T follicular helper cell (primary cell): Measurements from ENCODE around the gene MCU.
"Not testable (repeated sequence)": the region's sequence is repeated elsewhere in the genome, so short reads cannot be mapped to it uniquely, and the experiment has no call there.

Experiments used
- DNase-seq: peaks from one replicate; pipeline ENCODE4 v3.0.0-alpha.2; 2020; ENCODE audit warnings: low read depth
- total RNA-seq, 2 experiments: gene quantifications; one replicate each; lab custom pipeline; 2026; lab: John Stamatoyannopoulos, UW

MCU gene, protein sequence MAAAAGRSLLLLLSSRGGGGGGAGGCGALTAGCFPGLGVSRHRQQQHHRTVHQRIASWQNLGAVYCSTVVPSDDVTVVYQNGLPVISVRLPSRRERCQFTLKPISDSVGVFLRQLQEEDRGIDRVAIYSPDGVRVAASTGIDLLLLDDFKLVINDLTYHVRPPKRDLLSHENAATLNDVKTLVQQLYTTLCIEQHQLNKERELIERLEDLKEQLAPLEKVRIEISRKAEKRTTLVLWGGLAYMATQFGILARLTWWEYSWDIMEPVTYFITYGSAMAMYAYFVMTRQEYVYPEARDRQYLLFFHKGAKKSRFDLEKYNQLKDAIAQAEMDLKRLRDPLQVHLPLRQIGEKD
- 14.0 to 17.9 reads per million in 2 experiments for total RNA-seq

DNA sequence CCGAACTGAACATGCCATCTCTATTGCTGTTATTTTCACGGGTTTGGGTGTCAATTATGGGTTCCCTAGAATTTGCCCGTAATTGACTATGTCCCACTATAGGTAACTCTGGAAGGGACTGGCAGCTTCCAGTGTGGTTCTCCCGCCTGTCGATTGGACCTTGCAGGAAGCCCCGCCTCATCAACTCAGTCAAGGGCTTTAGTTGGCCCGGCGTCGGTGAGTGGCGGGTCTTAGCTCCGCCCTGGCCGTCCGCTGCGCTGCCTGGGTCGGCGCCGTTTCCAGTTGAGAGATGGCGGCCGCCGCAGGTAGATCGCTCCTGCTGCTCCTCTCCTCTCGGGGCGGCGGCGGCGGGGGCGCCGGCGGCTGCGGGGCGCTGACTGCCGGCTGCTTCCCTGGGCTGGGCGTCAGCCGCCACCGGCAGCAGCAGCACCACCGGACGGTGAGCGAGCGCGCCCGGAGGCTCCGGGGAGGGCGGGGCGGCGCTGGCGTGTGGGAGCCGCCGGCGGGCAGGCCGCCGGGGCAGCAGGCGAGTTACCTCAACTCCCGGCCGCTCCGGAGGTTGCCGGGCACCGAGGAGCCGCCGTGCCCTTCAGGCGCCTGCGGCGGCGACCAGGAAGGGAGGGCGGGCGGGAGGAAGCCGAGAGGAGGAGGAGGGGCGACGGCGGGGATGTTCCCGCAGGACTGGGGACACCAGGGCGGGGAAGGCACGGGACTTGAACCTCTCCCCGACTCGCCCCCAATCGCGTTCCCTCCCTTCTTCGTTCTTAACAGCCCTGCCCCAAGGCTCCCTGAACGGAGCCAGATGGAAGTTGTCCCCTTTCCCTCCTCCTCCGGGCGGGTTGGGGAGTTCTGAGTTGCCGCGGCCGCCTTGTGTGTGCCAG lies at the start of gene MCU:
Gene MCU (plus strand): TSS at position 281 of the 881 bp plus-strand sequence. CDS start 9 bp downstream, at position 290.
- peak; percentile 88 for DNase-seq

DNA sequence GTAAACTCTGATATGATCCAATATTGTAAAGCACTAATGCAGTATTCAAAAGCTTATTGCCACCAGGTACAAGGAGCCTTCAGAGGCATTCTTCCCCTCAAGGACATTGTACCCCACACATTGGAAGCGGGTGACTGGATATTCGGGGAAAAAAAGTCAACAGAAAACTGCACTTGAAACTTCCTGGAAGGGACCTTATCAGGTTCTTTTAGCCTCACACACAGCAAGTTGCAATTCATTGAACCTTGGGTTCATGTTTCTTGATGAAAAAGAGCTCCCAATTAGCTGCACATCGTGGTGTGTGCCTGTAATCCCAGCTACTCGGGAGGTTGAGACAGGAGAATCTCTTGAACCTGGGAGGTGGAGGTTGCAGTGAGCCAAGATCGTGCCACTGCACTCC lies 49.6 kb upstream of the MCU start:
- no peak for DNase-seq

DNA sequence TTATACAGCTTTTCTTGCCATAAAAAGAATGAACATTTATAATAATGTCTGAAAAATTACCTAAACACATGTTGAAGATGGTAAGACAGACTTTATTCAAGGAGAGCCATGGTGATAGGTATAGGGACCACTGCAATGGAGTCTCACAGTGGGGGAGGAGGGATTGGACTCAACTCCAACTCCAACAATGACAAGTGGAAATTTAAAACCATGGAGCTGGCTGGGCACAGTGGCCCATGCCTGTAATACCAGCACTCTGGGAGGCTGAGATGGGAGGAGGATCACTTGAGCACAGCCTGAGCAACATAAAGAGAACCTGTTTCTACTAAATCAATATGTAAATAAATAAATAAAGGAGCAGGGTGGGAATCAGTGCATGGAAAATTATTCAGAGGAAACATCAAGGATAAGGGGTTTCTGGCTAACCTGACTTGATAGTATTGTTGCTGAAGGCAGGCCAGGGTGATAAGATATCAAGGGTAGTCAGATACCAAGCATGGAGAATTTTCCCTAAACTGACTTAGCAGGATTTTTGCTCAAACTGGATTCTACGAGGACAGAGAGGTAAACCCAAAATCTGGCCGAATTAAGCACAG lies 46.6 kb upstream of the MCU start:
- no peak for DNase-seq

DNA sequence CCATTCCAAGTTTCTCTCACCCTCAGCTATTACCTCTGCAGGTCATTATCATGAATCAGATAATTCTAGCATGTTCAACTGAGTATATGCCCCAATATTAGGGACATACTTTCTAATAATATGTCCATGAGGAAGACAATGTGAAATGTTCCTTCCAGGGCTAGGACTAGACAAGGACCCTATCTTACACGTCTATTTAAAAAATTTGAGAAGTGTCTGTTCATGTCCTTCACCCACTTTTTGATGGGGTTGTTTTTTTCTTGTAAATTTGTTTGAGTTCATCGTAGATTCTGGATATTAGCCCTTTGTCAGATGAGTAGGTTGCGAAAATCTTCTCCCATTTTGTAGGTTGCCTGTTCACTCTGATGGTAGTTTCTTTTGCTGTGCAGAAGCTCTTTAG lies 45.0 kb upstream of the MCU start:
- not testable (repeated sequence) for DNase-seq

DNA sequence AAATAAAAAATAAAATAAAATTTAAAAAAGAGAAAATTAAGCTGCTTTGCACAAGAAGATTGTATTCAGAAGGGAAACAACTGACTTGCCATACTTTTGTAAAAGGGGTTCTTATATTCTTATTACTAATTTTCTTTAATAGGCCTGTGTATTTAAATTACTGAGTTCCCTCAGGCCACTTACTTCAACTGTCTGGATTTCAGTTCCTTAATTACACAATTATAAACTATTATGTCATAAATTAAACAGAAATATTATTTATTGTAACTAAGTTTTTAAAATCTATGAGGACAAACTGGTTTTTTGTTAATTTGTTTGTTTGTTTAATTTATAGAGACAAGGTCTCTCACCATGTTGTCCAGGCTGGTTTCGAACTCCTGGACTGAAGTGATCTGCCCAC lies 43.6 kb upstream of the MCU start:
- no peak for DNase-seq

DNA sequence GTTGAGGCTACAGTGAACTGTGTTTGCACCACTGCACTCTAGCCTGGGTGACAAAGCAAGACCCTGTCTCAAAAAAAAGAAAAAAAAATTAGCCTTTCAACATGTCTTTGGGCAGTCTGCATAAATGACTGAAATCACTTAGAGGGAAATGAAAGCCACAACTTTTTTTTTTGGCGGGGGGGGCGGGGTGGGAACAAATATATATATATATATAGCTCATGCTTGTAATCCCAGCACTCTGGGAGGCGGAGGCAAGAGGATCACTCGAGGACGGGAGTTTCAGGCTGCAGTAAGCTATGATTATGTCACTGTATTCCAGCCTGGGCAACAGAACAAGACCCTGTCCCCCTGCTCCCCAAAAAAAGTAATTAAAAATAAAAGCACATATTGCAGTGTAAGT lies 42.7 kb upstream of the MCU start:
- no peak for DNase-seq

DNA sequence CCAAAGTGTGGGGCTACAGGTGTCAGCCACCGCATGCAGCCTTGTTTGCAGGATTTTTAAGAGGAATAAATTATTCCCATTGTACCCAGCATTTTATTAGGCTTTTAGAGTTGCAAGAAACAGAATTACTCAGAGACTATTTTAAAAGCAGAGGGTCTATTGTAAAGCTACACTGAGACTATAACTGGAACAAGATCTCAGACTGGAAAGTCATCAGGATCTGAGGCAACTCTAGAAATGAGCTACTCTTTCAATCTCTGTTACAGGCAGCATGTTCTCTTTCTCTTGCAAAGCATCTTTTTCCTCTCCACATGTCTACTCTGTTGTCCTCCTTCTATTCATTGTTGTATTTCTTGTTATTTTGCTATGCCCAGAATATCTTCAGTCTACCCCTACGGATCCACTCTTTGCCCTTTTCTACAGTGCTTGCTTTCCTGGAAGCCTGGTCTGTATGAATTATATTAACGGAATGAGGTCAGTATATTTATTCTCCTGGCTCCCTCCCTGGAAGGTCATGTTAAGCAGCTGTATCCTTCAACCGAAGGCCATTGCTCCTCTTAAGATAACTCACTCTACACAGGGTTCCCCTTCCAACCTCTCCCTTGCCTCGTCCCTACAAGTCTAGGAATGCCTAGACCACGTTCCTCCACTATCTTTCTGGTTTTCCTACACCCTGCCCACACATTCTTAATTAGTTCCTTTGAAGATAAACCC lies 38.4 kb upstream of the MCU start:
- DNase-seq = no peak

DNA sequence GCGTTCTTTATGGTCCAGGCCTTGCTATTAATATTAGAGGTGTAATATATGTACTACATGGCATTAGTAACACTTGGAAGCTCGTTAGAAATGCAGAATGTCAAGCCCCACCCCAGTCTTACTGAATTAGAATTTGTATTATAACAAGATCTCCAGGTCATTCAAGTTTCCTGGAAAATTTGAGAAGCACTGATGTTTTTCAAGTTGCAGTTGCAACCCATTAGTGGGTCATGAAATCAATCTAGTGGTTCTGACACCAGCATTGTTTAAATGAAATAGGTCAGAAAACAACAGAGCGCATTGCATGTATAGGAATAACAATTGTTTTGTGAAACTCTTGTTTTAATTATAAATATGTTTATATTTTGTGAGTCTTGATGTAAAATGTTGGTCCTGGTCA lies 37.2 kb upstream of the MCU start:
- DNase-seq = no peak

DNA sequence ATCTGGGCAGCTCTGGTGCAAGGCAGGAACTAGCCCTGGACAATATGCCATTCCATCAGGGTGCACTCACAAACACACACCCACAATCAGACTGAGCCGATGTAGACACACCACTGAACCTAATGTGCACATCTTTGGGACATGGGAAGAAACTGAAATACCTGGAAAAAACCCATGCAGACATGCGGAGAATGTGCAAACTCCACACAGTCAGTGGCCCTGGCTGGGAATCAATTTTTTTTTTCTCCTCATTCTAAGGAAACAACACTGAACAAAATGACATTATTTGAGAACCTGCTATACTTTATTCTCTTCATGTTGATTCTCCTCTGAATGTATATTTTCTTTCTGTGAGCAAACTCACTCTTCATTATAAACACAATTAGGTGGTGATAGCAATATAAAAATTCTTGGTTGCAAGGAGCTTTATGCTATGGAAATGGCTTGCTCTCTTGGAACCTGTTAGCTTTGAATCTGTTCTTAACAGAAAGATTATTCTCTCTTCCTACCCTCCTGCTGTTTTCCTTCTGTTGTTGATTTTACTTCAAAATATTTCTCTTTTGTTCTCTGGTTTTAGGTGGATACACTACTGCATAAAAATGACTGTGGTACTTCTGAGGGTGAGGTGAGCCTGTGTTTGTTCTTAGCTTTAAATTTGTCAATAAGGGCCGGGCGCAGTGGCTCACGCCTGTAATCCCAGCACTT lies 33.1 kb upstream of the MCU start:
- DNase-seq = no peak

DNA sequence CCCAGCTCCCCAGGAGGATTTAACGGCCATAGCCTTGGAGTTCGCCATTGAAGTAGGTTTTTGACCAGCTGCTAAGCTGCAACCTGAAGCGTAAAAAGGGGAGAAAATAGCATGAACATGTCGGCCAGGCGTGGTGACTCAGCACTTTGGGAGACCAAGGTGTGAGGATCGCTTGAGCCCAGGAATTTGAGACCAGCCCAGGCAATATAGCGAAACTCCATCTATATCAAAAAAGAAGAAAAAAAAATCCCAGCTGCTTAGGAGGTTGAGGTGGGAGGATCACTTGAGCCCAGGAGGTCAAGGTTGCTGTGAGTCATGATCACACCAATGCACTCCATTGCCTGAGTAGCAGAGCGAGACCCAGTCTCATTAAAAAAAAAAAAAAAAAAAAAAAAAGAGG lies 32.2 kb upstream of the MCU start:
- no peak for DNase-seq

DNA sequence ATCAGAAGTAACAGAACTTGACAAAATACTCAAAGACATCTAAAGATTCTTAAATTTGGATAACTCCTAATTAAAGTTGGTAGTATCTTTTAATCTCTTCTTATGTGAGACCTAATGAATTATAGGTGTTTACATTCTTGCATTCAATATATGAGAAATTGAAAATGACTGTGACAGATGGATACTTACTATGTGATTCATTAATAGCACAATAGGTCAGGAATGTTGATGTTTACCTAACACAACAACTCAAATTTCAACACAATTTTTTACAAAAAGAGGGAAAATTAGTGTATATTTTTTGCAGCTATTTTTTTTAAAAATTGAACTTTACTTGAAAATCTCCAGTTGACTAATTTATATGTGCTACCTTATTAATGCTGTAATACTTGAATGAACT lies 31.7 kb upstream of the MCU start:
- DNase-seq = no peak

DNA sequence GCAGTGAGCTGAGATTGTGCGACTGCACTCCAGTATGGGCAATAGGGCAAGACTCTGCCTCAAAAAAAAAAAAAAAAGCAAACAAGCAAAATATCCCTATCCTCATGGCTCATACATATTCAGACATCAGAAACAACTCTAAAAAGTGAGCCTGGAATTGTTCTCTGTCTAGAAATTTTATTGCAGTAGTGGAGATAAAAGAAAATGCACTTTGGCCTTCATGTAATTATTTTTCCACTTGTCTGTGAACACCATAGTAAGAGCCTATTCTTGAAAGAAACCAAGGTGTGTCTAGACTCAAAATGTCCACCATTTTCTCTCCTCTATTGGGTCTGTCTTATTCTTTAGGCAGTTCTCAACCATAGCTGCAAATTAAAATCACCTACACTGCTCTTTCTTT lies 30.5 kb upstream of the MCU start:
- no peak for DNase-seq

DNA sequence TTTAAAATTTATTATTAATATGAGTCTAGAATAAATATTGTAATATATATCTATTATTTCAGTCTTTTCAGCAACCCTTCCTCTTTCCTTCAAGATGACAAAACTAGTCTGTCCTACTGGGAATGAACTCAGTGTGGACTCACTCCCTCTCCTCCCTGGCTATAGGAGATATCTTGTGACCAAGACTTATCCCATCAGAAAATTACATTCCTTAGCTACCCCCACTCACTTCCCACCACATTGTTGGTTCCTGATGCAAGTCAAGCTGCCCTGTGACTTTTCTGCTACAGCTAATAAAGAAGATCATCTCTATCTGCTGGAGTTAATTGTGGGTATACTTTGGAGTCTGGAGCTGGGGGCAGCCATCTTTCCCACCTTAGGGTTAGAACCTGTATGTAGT lies 28.0 kb upstream of the MCU start:
- no peak for DNase-seq

DNA sequence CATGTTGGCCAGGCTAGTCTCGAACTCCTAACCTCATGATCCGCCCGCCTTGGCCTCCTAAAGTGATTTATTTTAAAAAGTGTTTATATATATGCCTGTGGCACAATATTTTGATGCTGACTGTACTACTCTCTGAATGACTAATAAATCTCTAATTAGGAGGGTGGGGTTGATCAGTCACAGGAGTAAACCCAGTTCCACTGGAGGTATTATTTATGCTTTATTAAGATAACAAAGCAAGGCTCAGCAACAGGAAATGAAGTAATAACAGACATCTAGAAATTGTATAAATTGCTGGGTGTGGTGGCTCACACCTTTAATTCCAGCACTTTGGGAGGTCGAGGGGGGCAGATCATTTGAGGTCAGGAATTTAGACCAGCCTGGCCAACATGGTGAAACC lies 26.0 kb upstream of the MCU start:
- no peak for DNase-seq

DNA sequence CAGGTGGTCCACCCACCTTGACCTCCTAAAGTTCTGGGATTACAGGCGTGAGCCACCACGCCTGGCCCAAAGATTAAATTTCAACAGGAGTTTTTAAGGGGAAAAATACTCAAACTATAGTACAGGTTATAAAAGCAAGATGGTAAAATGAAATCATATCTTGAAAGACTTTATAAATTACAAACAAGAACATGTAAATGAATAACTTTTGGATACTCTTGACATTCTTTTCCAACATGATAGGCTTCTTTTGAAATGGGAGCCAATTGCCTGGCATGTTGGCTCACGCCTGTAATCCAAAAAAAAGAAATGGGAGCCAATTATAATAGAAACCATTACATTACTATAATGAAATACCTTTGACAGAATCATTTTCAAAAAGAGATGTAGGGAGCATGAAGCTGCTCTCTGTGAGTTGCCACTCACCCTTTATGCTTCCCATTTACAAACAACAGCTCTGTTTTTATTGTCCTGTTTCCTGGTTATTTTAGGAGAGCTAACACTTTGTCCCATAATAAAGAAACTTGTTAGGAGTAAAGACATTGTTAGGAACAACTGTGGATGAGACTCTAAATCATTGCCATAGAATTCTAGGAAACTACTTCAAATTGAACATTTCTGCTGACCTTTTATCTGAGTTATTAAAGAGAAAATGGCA lies 24.6 kb upstream of the MCU start:
- no peak for DNase-seq

DNA sequence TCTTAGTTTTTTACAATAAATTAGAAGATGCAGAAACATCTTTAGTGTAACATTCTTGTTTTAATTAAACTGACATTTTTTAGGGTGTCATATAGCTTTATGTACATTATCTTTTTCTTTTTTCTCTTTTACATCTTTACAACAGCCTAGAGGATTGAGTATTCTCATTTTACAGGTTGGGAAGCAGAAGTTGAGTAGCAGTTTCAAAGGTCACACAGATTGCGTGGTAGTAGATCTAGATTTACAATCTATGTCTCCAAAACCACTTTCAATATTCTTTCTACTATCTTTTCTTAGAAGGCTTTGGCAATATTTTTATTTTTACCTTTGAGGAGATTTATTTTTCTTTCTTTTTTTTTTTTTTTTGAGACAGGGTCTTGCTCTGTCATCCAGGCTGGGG lies 18.7 kb upstream of the MCU start:
- DNase-seq = no peak

DNA sequence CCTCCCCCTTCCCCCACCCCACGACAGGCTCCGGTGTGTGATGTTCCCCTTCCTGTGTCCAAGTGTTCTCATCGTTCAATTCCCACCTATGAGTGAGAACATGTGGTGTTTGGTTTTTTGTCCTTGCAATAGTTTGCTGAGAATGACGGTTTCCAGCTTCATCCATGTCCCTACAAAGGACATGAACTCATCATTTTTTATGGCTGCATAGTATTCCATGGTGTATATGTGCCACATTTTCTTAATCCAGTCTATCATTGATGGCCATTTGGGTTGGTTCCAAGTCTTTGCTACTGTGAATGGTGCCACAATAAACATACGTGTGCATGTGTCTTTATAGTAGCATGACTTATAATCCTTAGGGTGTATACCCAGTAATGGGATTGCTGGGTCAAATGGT lies 17.8 kb upstream of the MCU start:
- DNase-seq = not testable (repeated sequence)

DNA sequence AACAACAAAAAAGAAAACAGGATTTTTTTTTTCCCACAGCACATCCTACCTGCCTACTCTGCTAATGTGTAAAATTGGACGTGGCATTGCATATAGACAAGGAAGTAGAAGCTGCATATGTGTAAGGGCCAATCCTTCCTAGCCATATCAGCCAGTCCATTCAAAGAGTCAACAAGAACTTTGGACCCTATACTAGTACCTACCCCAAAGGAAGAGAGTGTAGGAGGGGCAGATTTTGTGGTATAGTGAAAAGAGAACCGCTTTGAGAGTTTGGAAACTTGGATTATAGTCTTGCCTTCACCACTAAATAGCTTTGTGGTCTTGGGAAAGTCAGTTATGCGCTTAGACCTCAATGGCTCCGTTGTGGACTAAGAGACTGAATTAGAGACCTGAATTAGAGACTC lies 12.1 kb upstream of the MCU start:
- no peak for DNase-seq

DNA sequence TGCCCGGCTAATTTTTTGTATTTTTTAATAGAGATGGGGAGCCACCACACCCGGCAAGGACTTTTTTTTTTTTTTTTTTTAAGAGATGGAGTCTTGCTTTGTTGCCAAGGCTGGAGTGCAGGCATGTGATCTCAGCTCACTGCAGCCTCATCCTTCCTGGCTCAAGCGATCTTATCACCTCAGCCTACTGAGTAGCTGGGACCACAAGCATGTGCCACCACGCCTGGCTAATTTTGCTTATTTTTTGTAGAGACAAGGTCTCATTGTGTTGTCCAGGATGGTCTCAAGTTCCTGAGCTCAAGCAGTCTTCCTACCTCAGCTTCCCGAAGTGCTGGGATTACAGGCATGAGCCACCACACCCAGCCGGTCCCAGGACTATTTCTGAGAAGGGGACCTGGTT lies 9.3 kb upstream of the MCU start:
- DNase-seq = no peak

DNA sequence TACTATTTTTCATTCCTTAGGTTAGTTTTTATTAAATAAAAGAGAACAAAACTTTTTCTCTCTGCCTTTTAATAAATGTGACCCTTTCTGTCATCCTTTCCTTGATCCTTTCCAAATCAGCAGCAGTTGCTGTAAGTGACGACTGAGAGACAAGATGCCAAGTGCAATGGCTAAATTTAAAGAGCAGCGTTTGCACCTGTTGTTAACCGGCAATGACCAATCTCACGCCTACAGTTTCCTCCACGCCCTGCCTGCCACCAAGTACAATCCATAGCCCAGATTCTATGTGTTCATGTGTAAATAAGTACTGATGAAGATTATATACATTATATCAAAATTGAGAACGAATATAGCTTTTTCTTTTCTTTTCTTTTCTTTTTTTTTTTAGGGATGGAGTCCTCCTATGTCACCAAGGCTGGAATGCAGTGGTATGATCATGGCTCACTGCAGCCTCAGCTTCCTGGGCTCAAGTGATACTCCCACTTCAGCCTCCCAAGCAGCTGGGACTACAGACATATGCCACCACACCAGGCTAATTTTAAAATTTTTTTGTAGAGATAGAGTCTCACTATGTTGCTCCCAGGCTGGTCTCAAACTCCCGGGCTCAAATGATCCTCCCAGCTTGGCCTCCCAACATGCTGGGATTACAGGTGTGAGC lies 6.5 kb upstream of the MCU start:
- DNase-seq = no peak
